Measurements from ENCODE around the gene BCL11B. TPM values are rescaled to one million over a fixed set of nuclear protein-coding genes. Genes with fewer than 3 reads are reported as not detected.

BCL11B gene
- total RNA-seq, 1 experiment from 2014 or later = 0.24 TPM

DNA sequence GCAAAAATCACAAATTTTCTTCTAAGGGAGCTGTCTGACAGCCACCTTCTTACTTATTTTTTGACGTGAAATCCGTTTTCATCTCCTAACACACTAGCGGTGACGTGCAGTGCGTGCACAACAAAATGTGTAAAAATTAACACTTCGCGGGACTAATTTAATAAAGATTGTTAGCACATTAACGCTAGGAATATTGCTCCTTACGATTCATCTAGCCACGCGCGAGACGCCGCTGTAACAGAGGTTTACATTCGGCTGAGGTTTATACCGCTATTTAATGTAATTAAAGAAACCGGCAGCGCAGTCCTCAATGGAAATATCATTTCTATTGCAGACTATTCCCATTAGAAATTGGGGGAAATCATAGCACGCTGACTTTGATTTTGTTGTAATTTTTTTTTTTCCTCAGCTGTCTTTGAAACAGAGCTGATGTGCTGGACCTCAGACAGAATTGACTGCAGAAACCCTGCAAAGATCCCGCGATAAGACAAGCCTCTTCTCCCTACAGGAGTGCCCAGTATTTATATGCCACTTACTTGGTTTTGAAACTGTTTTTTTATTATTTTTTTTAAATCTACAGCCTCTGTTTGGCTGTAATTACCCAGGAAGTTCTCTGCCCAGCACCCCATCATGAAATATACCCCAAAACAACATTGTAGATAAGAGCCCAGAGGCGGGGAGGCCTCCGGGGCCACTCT, 31.2 kb downstream of the BCL11B start:
- peaks cover 13% of the 10 kb centered on the region for H3K27me3 Mint-ChIP-seq (ENCODE audit: unreplicated experiment)
- CTCF ChIA-PET = no interaction called here

DNA sequence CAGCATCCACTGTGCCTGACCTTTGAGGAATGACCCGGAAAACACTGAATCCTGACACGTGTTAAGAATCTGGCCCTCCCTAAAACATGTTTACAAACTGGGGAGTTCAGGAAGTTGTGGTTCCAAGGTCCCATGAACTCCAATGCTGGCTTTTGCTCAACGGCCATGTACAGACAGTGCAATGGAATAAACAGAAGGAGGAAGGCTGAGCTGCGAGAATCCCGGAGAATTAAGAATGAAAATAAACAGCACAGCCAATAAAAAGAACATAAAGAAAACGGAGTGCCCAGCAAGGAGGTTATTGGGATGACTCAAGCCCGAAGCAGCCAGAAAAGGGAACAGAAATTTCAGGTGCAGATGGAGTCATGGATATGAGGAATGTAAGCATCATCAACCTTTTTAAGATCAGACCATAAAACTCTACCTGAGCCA, 32.3 kb downstream of the BCL11B start:
- Mint-ChIP-seq H3K4me3 (ENCODE audit: low read depth, unreplicated experiment) (no peak overlapping the region), H3K9me3 (ENCODE audit: low read depth, unreplicated experiment) (peaks cover 4% of the 10 kb centered on the region), H3K27me3 (ENCODE audit: unreplicated experiment) (peaks cover 13% of the 10 kb centered on the region), H3K4me1 (ENCODE audit: low read depth, unreplicated experiment) (no peaks in the 10 kb centered on the region), H3K27ac (ENCODE audit: unreplicated experiment) (no peak overlapping the region), H3K36me3 (ENCODE audit: insufficient read depth, unreplicated experiment) (no peaks in the 10 kb centered on the region)
- TF ChIP-seq, protein P1, sequence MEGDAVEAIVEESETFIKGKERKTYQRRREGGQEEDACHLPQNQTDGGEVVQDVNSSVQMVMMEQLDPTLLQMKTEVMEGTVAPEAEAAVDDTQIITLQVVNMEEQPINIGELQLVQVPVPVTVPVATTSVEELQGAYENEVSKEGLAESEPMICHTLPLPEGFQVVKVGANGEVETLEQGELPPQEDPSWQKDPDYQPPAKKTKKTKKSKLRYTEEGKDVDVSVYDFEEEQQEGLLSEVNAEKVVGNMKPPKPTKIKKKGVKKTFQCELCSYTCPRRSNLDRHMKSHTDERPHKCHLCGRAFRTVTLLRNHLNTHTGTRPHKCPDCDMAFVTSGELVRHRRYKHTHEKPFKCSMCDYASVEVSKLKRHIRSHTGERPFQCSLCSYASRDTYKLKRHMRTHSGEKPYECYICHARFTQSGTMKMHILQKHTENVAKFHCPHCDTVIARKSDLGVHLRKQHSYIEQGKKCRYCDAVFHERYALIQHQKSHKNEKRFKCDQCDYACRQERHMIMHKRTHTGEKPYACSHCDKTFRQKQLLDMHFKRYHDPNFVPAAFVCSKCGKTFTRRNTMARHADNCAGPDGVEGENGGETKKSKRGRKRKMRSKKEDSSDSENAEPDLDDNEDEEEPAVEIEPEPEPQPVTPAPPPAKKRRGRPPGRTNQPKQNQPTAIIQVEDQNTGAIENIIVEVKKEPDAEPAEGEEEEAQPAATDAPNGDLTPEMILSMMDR (IDR thresholded peaks at IDR 0.05; ENCODE audit: unreplicated experiment) = no peak
- intact Hi-C loops (cut with micrococcal nuclease; ENCODE audit: unreplicated experiment) = no loop called here
- BruUV-seq (replicated peaks) = no TSS peak
- CTCF ChIA-PET = no interaction called here
- DNase-seq = no peak

More for the DNA sequence above, 31.2 kb downstream of the BCL11B start:
- no peak for DNase-seq
- H3K4me3 Mint-ChIP-seq (ENCODE audit: low read depth, unreplicated experiment) = no peak overlapping the region
- H3K36me3 Mint-ChIP-seq (ENCODE audit: insufficient read depth, unreplicated experiment) = no peaks in the 10 kb centered on the region
- no TSS peak for BruUV-seq (replicated peaks)
- TF ChIP-seq, protein P1 (IDR thresholded peaks at IDR 0.05; ENCODE audit: unreplicated experiment) = no peak
- no peak overlapping the region for H3K27ac Mint-ChIP-seq (ENCODE audit: unreplicated experiment)
- intact Hi-C loops (cut with micrococcal nuclease; ENCODE audit: unreplicated experiment) = no loop called here
- no peaks in the 10 kb centered on the region for H3K4me1 Mint-ChIP-seq (ENCODE audit: low read depth, unreplicated experiment)
- H3K9me3 Mint-ChIP-seq (ENCODE audit: low read depth, unreplicated experiment) = peaks cover 2% of the 10 kb centered on the region

DNA sequence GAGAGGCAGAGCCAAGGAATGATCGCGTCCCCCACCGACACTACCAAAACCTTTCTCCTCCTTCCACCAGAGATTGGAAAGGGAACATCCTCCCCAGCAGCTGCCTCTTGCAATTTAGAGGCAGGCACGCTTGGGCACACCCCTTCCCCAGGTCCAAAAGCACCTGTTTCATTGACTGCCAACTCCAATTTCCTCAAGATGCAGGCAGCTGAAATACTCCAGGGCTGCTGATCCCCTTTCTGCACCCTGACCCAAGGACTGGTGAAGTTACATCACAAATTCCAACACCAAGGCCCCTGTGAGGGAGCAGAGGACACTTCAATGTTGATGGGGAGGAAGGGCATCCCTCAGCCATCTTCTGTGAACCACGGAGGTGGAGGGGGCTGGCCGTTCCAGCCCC, 33.8 kb downstream of the BCL11B start:
- Mint-ChIP-seq H3K27ac (ENCODE audit: unreplicated experiment) (no peak overlapping the region), H3K4me3 (ENCODE audit: low read depth, unreplicated experiment) (no peak overlapping the region), H3K9me3 (ENCODE audit: low read depth, unreplicated experiment) (peaks cover 4% of the 10 kb centered on the region), H3K36me3 (ENCODE audit: insufficient read depth, unreplicated experiment) (no peaks in the 10 kb centered on the region), H3K27me3 (ENCODE audit: unreplicated experiment) (peaks cover 13% of the 10 kb centered on the region), H3K4me1 (ENCODE audit: low read depth, unreplicated experiment) (no peaks in the 10 kb centered on the region)
- CTCF ChIA-PET = no interaction called here
- no peak for DNase-seq
- BruUV-seq (replicated peaks) = no TSS peak
- TF ChIP-seq, protein P1 (IDR thresholded peaks at IDR 0.05; ENCODE audit: unreplicated experiment) = no peak
- intact Hi-C loops (cut with micrococcal nuclease; ENCODE audit: unreplicated experiment) = no loop called here

DNA sequence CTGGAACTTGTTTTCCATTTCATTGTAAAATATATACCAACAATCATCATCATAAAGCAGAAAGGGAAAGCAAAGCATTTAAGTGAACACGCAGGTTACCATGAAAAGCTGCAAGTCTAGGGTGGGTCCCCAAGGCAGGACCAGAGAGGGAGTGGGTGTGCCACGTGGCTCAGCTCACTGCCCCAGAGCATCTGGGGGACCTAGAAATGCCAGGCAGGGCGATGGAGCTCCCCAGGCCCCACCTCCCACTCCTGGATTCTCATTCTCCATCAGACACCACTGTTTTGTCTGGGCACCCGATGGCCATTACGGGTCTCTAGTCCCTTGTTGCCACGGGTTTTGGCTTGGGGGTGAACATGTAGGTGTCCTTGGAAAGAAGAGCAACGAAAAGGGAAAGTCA, 34.7 kb downstream of the BCL11B start:
- peaks cover 11% of the 10 kb centered on the region for H3K27me3 Mint-ChIP-seq (ENCODE audit: unreplicated experiment)
- H3K4me3 Mint-ChIP-seq (ENCODE audit: low read depth, unreplicated experiment) = no peak overlapping the region
- no peak overlapping the region for H3K27ac Mint-ChIP-seq (ENCODE audit: unreplicated experiment)
- no peaks in the 10 kb centered on the region for H3K36me3 Mint-ChIP-seq (ENCODE audit: insufficient read depth, unreplicated experiment)
- BruUV-seq (replicated peaks) = no TSS peak
- TF ChIP-seq, protein P1 (IDR thresholded peaks at IDR 0.05; ENCODE audit: unreplicated experiment) = no peak
- no peaks in the 10 kb centered on the region for H3K4me1 Mint-ChIP-seq (ENCODE audit: low read depth, unreplicated experiment)
- intact Hi-C loops (cut with micrococcal nuclease; ENCODE audit: unreplicated experiment) = no loop called here
- DNase-seq = no peak
- CTCF ChIA-PET = no interaction called here
- peaks cover 4% of the 10 kb centered on the region for H3K9me3 Mint-ChIP-seq (ENCODE audit: low read depth, unreplicated experiment)
